Endothelial cell of umbilical vein (primary cell): ENCODE data around the gene HOXD12. TPM values are rescaled to one million over a fixed set of nuclear protein-coding genes. Genes with fewer than 3 reads are reported as not detected.

Experiments
- BruUV-seq: library from RNA; stranded (reverse); fragments of 400-500 nt; replicated peaks from 2 replicates; lab custom pipeline; 2021; lab: Mats Ljungman, UMichigan
- CTCF ChIA-PET: fragments of 300-600, 350-600 bp; sonication (Branson Sonifier 250); formaldehyde crosslinking; loops from one replicate; lab custom pipeline; 2021; ENCODE audit warnings: antibody characterized with exemption, inconsistent platforms; lab: Charles Lee
- POLR2A ChIA-PET: fragments of 300-600, 350-600 bp; sonication (Branson Sonifier 250); formaldehyde crosslinking; loops from one replicate; lab custom pipeline; 2021; ENCODE audit warnings: antibody characterized with exemption, inconsistent platforms; lab: Charles Lee
- DNase-seq: peaks from one replicate; pipeline ENCODE4 v3.0.0-alpha.2; 2011; ENCODE audit warnings: low read depth, low spot score
- FAIRE-seq: peaks from 2 replicates; lab custom pipeline; 2011; peaks lifted over from hg19 to GRCh38; lab: Jason Lieb, UNC
- H2AFZ ChIP-seq: 2 replicates; pipeline ENCODE4 v1.6.0; 2012; ENCODE audit warnings: low read depth, low read length, control low read depth, inconsistent platforms
- H3K27ac ChIP-seq: 2 replicates; pipeline ENCODE4 v1.5.1; 2011; ENCODE audit warnings: low read depth, mild to moderate bottlenecking, control low read depth, low read length, moderate library complexity; ENCODE audit not compliant: insufficient read depth
- H3K27me3 ChIP-seq, 2 experiments: 2 replicates each; pipeline versions ENCODE4 v1.6.0 to v1.6.1; 2011; ENCODE audit warnings: low read length in 2 of 2, mixed read lengths in 1 of 2; ENCODE audit not compliant: control insufficient read depth in 2 of 2, insufficient read depth in 2 of 2
- H3K36me3 ChIP-seq, 2 experiments: 2 replicates in 1 of 2; 3 replicates in 1 of 2; pipeline ENCODE4 v1.5.1; 2011; ENCODE audit warnings: low read length in 2 of 2, mild to moderate bottlenecking in 1 of 2, moderate library complexity in 1 of 2; ENCODE audit not compliant: control insufficient read depth in 2 of 2, insufficient read depth in 2 of 2; ENCODE audit errors: extremely low read depth in 1 of 2
- H3K4me1 ChIP-seq: 3 replicates; pipeline ENCODE4 v1.5.1; 2011; ENCODE audit warnings: mild to moderate bottlenecking, low read length; ENCODE audit not compliant: control insufficient read depth, insufficient read depth; ENCODE audit errors: extremely low read depth
- H3K4me2 ChIP-seq: 2 replicates; pipeline ENCODE4 v1.6.1; 2011; ENCODE audit warnings: low read length, control low read depth, mixed read lengths; ENCODE audit not compliant: insufficient read depth
- H3K4me3 ChIP-seq, 3 experiments: fragments of 200-600 bp in 1 of 3; sonication (generic), shearing (Covaris generic) in 1 of 3; replicated peaks in 1 of 3; 2 replicates each; pipeline ENCODE4 v1.5.1; 2011 to 2016; ENCODE audit warnings: control low read depth in 3 of 3, low read length in 3 of 3, mild to moderate bottlenecking in 2 of 3, inconsistent platforms in 1 of 3, low read depth in 1 of 3, moderate library complexity in 1 of 3; ENCODE audit not compliant: insufficient read depth in 1 of 3
- H3K79me2 ChIP-seq: 2 replicates; pipeline ENCODE4 v1.6.0; 2012; ENCODE audit warnings: low read length, inconsistent platforms; ENCODE audit not compliant: control insufficient read depth, insufficient read depth
- H3K9ac ChIP-seq: replicated peaks from 2 replicates; pipeline ENCODE3; 2011; ENCODE audit warnings: low read length, control low read depth; ENCODE audit not compliant: insufficient read depth; ENCODE audit errors: extremely low read depth
- H3K9me1 ChIP-seq: replicated peaks from 3 replicates; pipeline ENCODE4 v1.6.0; 2011; ENCODE audit warnings: mild to moderate bottlenecking, low read length; ENCODE audit not compliant: control insufficient read depth, insufficient read depth; ENCODE audit errors: extremely low read depth
- H3K9me3 ChIP-seq: replicated peaks from 2 replicates; pipeline ENCODE4 v1.5.1; 2012; ENCODE audit warnings: low read length, inconsistent platforms; ENCODE audit not compliant: control insufficient read depth, insufficient read depth
- H4K20me1 ChIP-seq: replicated peaks from 2 replicates; pipeline ENCODE3; 2011; ENCODE audit warnings: mild to moderate bottlenecking, low read length; ENCODE audit not compliant: control insufficient read depth, insufficient read depth; ENCODE audit errors: extremely low read depth
- CTCF ChIP-seq, 2 donors: IDR thresholded peaks; 1 replicate in 1 of 2; 2 replicates in 1 of 2; pipeline ENCODE4 v1.5.1; 2011; ENCODE audit warnings: low read length in 2 of 2, mild to moderate bottlenecking in 2 of 2, moderate library complexity in 2 of 2, control low read depth in 1 of 2, inconsistent platforms in 1 of 2, low read depth in 1 of 2; ENCODE audit not compliant: insufficient read depth in 1 of 2; ENCODE audit errors: extremely low read depth in 1 of 2
- EZH2 ChIP-seq: IDR thresholded peaks from 2 replicates; pipeline ENCODE4 v1.6.1; 2012; ENCODE audit warnings: borderline replicate concordance, low read depth, mild to moderate bottlenecking, moderate library complexity, low read length, inconsistent platforms; ENCODE audit not compliant: severe bottlenecking
- FOS ChIP-seq: IDR thresholded peaks from 2 replicates; pipeline ENCODE4 v1.6.1; 2011; ENCODE audit warnings: mild to moderate bottlenecking, low read length, moderate library complexity, borderline replicate concordance; ENCODE audit not compliant: insufficient read depth
- GATA2 ChIP-seq: IDR thresholded peaks from 2 replicates; pipeline ENCODE4 v1.7.0; 2011; ENCODE audit warnings: low read depth, mild to moderate bottlenecking, moderate library complexity, mixed read lengths, low read length; ENCODE audit not compliant: insufficient read length, insufficient read depth
- JUN ChIP-seq: IDR thresholded peaks from 2 replicates; pipeline ENCODE4 v1.6.1; 2011; ENCODE audit warnings: borderline replicate concordance, low read depth; ENCODE audit not compliant: insufficient read length, insufficient read depth
- MAX ChIP-seq: IDR thresholded peaks from 2 replicates; pipeline ENCODE4 v1.6.1; 2011; ENCODE audit not compliant: insufficient read depth, insufficient read length
- MYC ChIP-seq: IDR thresholded peaks from one replicate; pipeline ENCODE4 v1.6.1; 2011; ENCODE audit warnings: mild to moderate bottlenecking, low read depth, low read length
- POLR2A ChIP-seq: IDR thresholded peaks from 2 replicates; pipeline ENCODE4 v1.6.1; 2012; ENCODE audit warnings: low read depth, mild to moderate bottlenecking, control low read depth, low read length
- POLR2AphosphoS5 ChIP-seq: IDR thresholded peaks from 2 replicates; pipeline ENCODE4 v1.6.1; 2012; ENCODE audit warnings: low read depth, mild to moderate bottlenecking, control low read depth, low read length, moderate library complexity; ENCODE audit not compliant: insufficient read depth
- dilution Hi-C: fragments of 300-500 bp; cut with MboI; formaldehyde crosslinking; loops from one replicate; pipeline ENCODE4 v1.15.0; 2019; ENCODE audit warnings: low sequenced_read_pairs; ENCODE audit not compliant: extremely low pct_ligation_motif_present
- intact Hi-C: fragments of 100-400 bp; cut with micrococcal nuclease; formaldehyde crosslinking; loops from one replicate; pipeline ENCODE4 v1.10.0; 2022
- polyA plus RNA-seq, 4 experiments: library from polyadenylated mRNA; depleted of rRNA in 3 of 4; stranded (reverse) in 3 of 4; unstranded in 1 of 4; fragments of >200 nt; gene quantifications; 2 replicates each; pipeline versions ENCODE4 v1.2.1 to v1.2.3, GENCODE V29; 2011 to 2012; ENCODE audit warnings: missing spikeins in 1 of 4
- total RNA-seq: library from RNA; stranded (reverse); gene quantifications from 2 replicates; pipeline ENCODE4 v1.2.3, GENCODE V29; 2021

The HOXD12 gene
- total and polyA plus RNA-seq, 2 donors (not counting 3 experiments of a cell fraction or from before 2014, with no cell fraction given) = not detected

- Histone ChIP-seq H3K9me1 (no peaks in the 10 kb centered on the region), H3K27ac (no peak overlapping the region), H3K9ac (no peak overlapping the region), H3K36me3 (no peaks in the 10 kb centered on the region), H2AFZ (peak overlapping the region; percentile 58), H3K79me2 (peaks cover 14% of the 10 kb centered on the region), H3K4me3 (no peak overlapping the region), H4K20me1 (no peaks in the 10 kb centered on the region), H3K4me1 (peaks cover 31% of the 10 kb centered on the region), H3K4me2 (no peak overlapping the region), H3K9me3 (no peaks in the 10 kb centered on the region), H3K27me3 (peaks cover 5% of the 10 kb centered on the region in 2 experiments)
- FAIRE-seq = peak; percentile 61
- BruUV-seq = no TSS peak
- dilution Hi-C loops (loop anchor here (25.0 kb wide), 1 partner anchor 510 kb away; no protein-coding TSS in a partner anchor), intact Hi-C loops (loop anchor here (1.0 to 5.0 kb wide), 9 partner anchors 328 to 1630 kb away; no protein-coding TSS in a partner anchor)
- DNase-seq = no peak
- ChIA-PET POLR2A (no interaction called here), CTCF (interaction anchor here (0.6 to 10.1 kb wide), 31 partner anchors 9 to 1638 kb away, joined by 3 to 458 read pairs (median 7); no protein-coding TSS in a partner anchor)
- TF ChIP-seq MAX = no peak
- TF ChIP-seq MYC = no peak
- TF ChIP-seq POLR2A = no peak
- no peak for TF ChIP-seq GATA2
- TF ChIP-seq POLR2AphosphoS5 = no peak
- TF ChIP-seq FOS = no peak
- TF ChIP-seq CTCF (IDR thresholded peaks at IDR 0.05; ENCODE audit: extremely low read depth in 1 of 2, insufficient read depth in 1 of 2, low read depth in 1 of 2, low read length in 2 of 2) = no peak
- no peak for TF ChIP-seq EZH2
- TF ChIP-seq JUN = no peak
Measured at GRCh38 chr2:176127774-176128072, 28.1 kb downstream of the HOXD12 start.
